Bronchus fibroblast of lung (primary cell): ENCODE measurements around the gene OSBP2. TPM values are rescaled to one million over a fixed set of nuclear protein-coding genes. Genes with fewer than 3 reads are reported as not detected.

ENCODE experiments used
- total RNA-seq: library from RNA; depleted of rRNA; stranded (reverse); fragments of >200 nt; gene quantifications from 2 replicates; pipeline ENCODE4 v1.2.3, GENCODE V29; 2015

Gene OSBP2
- 0.84 and 0.89 TPM in 2 replicates for total RNA-seq

GRCh38 chr22:30694640-30695350 lies at the start of gene OSBP2:
OSBP2 (plus strand) TSS chr22:30694874; CDS start chr22:30694910, 36 bp downstream.

GRCh38 chr22:30667494-30668385 lies 26.9 kb upstream of the OSBP2 start, which contains the start of gene DUSP18:
DUSP18 (minus strand) TSS chr22:30667875; CDS start chr22:30664003, 3,872 bp downstream.

Other genes starting within 250 kb of the OSBP2 start
- not detected in 2 replicates for gene SEC14L3, start 222.9 kb upstream of the OSBP2 start, total RNA-seq
- 0.17 TPM in 1 of 2 replicates, not detected in the other for gene SEC14L4, start 189.2 kb upstream of the OSBP2 start, total RNA-seq
- under 0.01 and 0.50 TPM in 2 replicates for gene SEC14L6, start 148.1 kb upstream of the OSBP2 start, total RNA-seq
- gene GAL3ST1, start 120.2 kb upstream of the OSBP2 start, total RNA-seq, result 0.17 and 0.30 TPM in 2 replicates
- gene PES1, start 103.0 kb upstream of the OSBP2 start, total RNA-seq, result 71.7 and 95.5 TPM in 2 replicates
- gene TCN2, start 87.7 kb upstream of the OSBP2 start, total RNA-seq, result 11.1 and 15.2 TPM in 2 replicates
- 9.8 and 12.4 TPM in 2 replicates for gene SLC35E4, start 59.1 kb upstream of the OSBP2 start, total RNA-seq
- 7.7 and 10.4 TPM in 2 replicates for gene DUSP18, start 27.0 kb upstream of the OSBP2 start, total RNA-seq